Measurements from ENCODE around the gene CACNA2D3.

DNA sequence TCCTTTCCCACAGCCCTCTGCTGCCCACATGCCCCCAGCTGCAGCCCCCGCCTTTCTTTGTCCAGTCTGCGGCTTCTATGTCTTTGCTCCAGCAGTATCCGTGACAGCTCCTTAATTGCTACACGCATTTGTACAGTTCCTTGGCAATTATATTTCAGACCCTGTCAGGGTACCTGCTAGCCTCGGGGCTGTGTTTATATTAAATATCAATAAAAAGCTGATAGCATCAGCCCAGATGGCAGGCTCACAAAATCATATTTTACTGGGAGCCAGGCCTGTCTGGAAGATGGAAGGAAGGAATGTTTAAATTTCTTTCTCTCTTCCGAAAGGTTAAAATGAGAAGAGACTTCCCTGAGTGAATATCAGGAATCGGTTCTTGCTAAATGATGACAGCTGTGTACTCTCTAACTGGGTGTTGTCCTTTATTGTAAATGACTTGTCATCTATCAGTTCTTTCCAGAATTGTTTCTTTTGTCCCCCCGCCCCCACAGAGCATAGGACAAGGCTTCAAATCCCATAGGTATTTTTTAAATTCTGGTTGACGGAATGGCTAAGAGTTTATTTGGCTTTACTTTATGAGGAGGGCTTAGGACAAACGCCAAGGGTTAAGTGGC lies 427.4 kb downstream of the CACNA2D3 start:
- TF ChIP-seq, protein P1, sequence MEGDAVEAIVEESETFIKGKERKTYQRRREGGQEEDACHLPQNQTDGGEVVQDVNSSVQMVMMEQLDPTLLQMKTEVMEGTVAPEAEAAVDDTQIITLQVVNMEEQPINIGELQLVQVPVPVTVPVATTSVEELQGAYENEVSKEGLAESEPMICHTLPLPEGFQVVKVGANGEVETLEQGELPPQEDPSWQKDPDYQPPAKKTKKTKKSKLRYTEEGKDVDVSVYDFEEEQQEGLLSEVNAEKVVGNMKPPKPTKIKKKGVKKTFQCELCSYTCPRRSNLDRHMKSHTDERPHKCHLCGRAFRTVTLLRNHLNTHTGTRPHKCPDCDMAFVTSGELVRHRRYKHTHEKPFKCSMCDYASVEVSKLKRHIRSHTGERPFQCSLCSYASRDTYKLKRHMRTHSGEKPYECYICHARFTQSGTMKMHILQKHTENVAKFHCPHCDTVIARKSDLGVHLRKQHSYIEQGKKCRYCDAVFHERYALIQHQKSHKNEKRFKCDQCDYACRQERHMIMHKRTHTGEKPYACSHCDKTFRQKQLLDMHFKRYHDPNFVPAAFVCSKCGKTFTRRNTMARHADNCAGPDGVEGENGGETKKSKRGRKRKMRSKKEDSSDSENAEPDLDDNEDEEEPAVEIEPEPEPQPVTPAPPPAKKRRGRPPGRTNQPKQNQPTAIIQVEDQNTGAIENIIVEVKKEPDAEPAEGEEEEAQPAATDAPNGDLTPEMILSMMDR (IDR thresholded peaks at IDR 0.05) = no peak
- no peak for TF ChIP-seq EP300 (IDR thresholded peaks at IDR 0.05)

All from tibial nerve (tissue), 4 donors.